ENCODE measurements around the gene CFL2. TPM values are rescaled to one million over a fixed set of nuclear protein-coding genes. Genes with fewer than 3 reads are reported as not detected.

The CFL2 gene
- total RNA-seq, 6 donors from 2014 or later: 8.4 to 51.6 (median 40.7) TPM

DNA sequence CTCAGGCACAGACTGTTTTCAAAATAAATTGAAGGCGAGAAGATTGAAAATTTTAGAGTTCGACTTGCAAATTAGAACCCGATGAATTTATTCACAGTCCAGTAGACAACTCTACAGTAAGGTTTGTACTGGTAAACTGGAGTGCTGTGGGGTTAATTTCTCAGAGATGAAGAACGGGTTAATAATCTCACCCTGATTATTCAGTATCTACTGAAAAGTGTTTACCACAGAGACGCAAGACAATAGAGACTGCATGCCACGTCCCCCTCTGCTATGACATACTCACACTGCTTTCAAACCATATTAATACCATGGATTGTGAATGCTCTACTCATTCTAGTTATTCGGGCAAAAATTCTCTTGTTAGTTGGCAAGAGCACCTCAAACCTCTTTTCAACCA lies 36.1 kb downstream of the CFL2 start:
- WGBS, 2 donors: 67 to 75% methylated on average over 7 of the region's 7 CpGs
- H3K27ac ChIP-seq: no peak overlapping the region
- TF ChIP-seq POLR2AphosphoS5 (IDR thresholded peaks at IDR 0.05) (no peak), POLR2A (IDR thresholded peaks at IDR 0.05) (no peak), CTCF (IDR thresholded peaks at IDR 0.05) (no peak), EP300 (IDR thresholded peaks at IDR 0.05) (no peak)
- H3K4me3 ChIP-seq: no peak overlapping the region
- no peaks in the 10 kb centered on the region for H3K4me1 ChIP-seq
- no peak for DNase-seq
- H3K36me3 ChIP-seq: no peaks in the 10 kb centered on the region
- no peak for ATAC-seq (ENCODE audit: low FRiP score in 2 of 2)
- H3K27me3 ChIP-seq: no peaks in the 10 kb centered on the region
- H3K9me3 ChIP-seq: no peaks in the 10 kb centered on the region

GRCh38 chr14:34676516-34677211 lies 37.7 kb downstream of the CFL2 start:
- H3K27me3 ChIP-seq: no peaks in the 10 kb centered on the region
- no peaks in the 10 kb centered on the region for H3K36me3 ChIP-seq
- no peaks in the 10 kb centered on the region for H3K9me3 ChIP-seq
- TF ChIP-seq CTCF (IDR thresholded peaks at IDR 0.05) (no peak), POLR2AphosphoS5 (IDR thresholded peaks at IDR 0.05) (no peak), EP300 (IDR thresholded peaks at IDR 0.05) (no peak)
- no peak overlapping the region for H3K27ac ChIP-seq
- DNase-seq: no peak
- no peak for ATAC-seq (ENCODE audit: low FRiP score in 2 of 2)
- H3K4me1 ChIP-seq: no peaks in the 10 kb centered on the region
- 82 to 83% methylated on average over 7 of the region's 7 CpGs for WGBS, 2 donors
- no peak overlapping the region for H3K4me3 ChIP-seq

- H3K4me1 ChIP-seq: no peaks in the 10 kb centered on the region
- H3K36me3 ChIP-seq: no peaks in the 10 kb centered on the region
- H3K27ac ChIP-seq: no peak overlapping the region
- DNase-seq (no peak), ATAC-seq (ENCODE audit: low FRiP score in 2 of 2) (no peak)
- H3K9me3 ChIP-seq: no peaks in the 10 kb centered on the region
- no peak overlapping the region for H3K4me3 ChIP-seq
- WGBS, 2 donors: 79 to 80% methylated on average over 1 of the region's 1 CpG
- H3K27me3 ChIP-seq: no peaks in the 10 kb centered on the region
- TF ChIP-seq EP300 (IDR thresholded peaks at IDR 0.05): no peak
- TF ChIP-seq POLR2AphosphoS5 (IDR thresholded peaks at IDR 0.05): no peak
- TF ChIP-seq CTCF (IDR thresholded peaks at IDR 0.05): no peak
- TF ChIP-seq POLR2A (IDR thresholded peaks at IDR 0.05): no peak
Observed at GRCh38 chr14:34673702-34674101, 40.7 kb downstream of the CFL2 start.

- no peak for TF ChIP-seq POLR2A (IDR thresholded peaks at IDR 0.05)
- no peak for TF ChIP-seq POLR2AphosphoS5 (IDR thresholded peaks at IDR 0.05)
- no peak for TF ChIP-seq EP300 (IDR thresholded peaks at IDR 0.05)
- TF ChIP-seq CTCF (IDR thresholded peaks at IDR 0.05): no peak
- Histone ChIP-seq H3K27ac (no peak overlapping the region), H3K9me3 (no peaks in the 10 kb centered on the region), H3K4me3 (no peak overlapping the region), H3K27me3 (no peaks in the 10 kb centered on the region), H3K36me3 (no peaks in the 10 kb centered on the region), H3K4me1 (no peaks in the 10 kb centered on the region)
- ATAC-seq (ENCODE audit: low FRiP score in 2 of 2) (no peak), DNase-seq (no peak)
- 67 to 77% methylated on average over 6 of the region's 6 CpGs for WGBS, 2 donors
Observed at GRCh38 chr14:34671716-34672115, 42.7 kb downstream of the CFL2 start.

- ATAC-seq (ENCODE audit: low FRiP score in 2 of 2) (no peak), DNase-seq (no peak)
- H3K27me3 ChIP-seq: no peaks in the 10 kb centered on the region
- 62 to 80% methylated on average over 2 of the region's 2 CpGs for WGBS, 2 donors
- H3K4me1 ChIP-seq: peaks cover 0 to 8% (median 1%) of the 10 kb centered on the region in 4 donors
- H3K36me3 ChIP-seq: no peaks in the 10 kb centered on the region
- H3K4me3 ChIP-seq: no peak overlapping the region
- no peaks in the 10 kb centered on the region for H3K9me3 ChIP-seq
- TF ChIP-seq POLR2AphosphoS5 (IDR thresholded peaks at IDR 0.05): no peak
- TF ChIP-seq CTCF (IDR thresholded peaks at IDR 0.05): no peak
- no peak for TF ChIP-seq EP300 (IDR thresholded peaks at IDR 0.05)
- no peak for TF ChIP-seq POLR2A (IDR thresholded peaks at IDR 0.05)
- no peak overlapping the region for H3K27ac ChIP-seq
Observed at GRCh38 chr14:34668111-34668510, 46.3 kb downstream of the CFL2 start.

Data from upper lobe of left lung (tissue), 6 donors.